GM12874 (cell line): Measurements from ENCODE around the gene CD151.

ENCODE experiments used
- CTCF ChIP-seq: IDR thresholded peaks from 2 replicates; pipeline ENCODE4 v1.5.1; 2011; ENCODE audit warnings: low read depth, mild to moderate bottlenecking, control low read depth, low read length, moderate library complexity; ENCODE audit not compliant: insufficient read depth

Gene CD151

GRCh38 chr11:789943-790342, 42.8 kb upstream of the CD151 start, which contains the start of gene CEND1:
TSS of gene CEND1 (minus strand) at chr11:790090. CDS start at chr11:788576, 1,514 bp downstream.
- no peak for TF ChIP-seq CTCF

- no peak for TF ChIP-seq CTCF
These were observed 41.8 kb upstream of the CD151 start for GRCh38 chr11:790721-791564.

GRCh38 chr11:791658-792534, 40.9 kb upstream of the CD151 start:
- no peak for TF ChIP-seq CTCF

GRCh38 chr11:792535-792821, 40.3 kb upstream of the CD151 start:
- TF ChIP-seq CTCF: no peak

- TF ChIP-seq CTCF: no peak
These were observed 39.9 kb upstream of the CD151 start for GRCh38 chr11:792873-793272.

- TF ChIP-seq CTCF: no peak
These were observed 39.2 kb upstream of the CD151 start for GRCh38 chr11:793556-793955.

- TF ChIP-seq CTCF: no peak
These were observed 38.6 kb upstream of the CD151 start for GRCh38 chr11:794013-794765.
